Endothelial cell of umbilical vein (primary cell): ENCODE measurements around the gene SKP1. TPM values are rescaled to one million over a fixed set of nuclear protein-coding genes. Genes with fewer than 3 reads are reported as not detected.

Experiments
- BruUV-seq: library from RNA; stranded (reverse); fragments of 400-500 nt; replicated peaks from 2 replicates; lab custom pipeline; 2021; lab: Mats Ljungman, UMichigan
- CTCF ChIA-PET: fragments of 300-600, 350-600 bp; sonication (Branson Sonifier 250); formaldehyde crosslinking; loops from one replicate; lab custom pipeline; 2021; ENCODE audit warnings: antibody characterized with exemption, inconsistent platforms; lab: Charles Lee
- POLR2A ChIA-PET: fragments of 300-600, 350-600 bp; sonication (Branson Sonifier 250); formaldehyde crosslinking; loops from one replicate; lab custom pipeline; 2021; ENCODE audit warnings: antibody characterized with exemption, inconsistent platforms; lab: Charles Lee
- DNase-seq: peaks from one replicate; pipeline ENCODE4 v3.0.0-alpha.2; 2011; ENCODE audit warnings: low read depth, low spot score
- FAIRE-seq: peaks from 2 replicates; lab custom pipeline; 2011; peaks lifted over from hg19 to GRCh38; lab: Jason Lieb, UNC
- H2AFZ ChIP-seq: 2 replicates; pipeline ENCODE4 v1.6.0; 2012; ENCODE audit warnings: low read depth, low read length, control low read depth, inconsistent platforms
- H3K27ac ChIP-seq: 2 replicates; pipeline ENCODE4 v1.5.1; 2011; ENCODE audit warnings: low read depth, mild to moderate bottlenecking, control low read depth, low read length, moderate library complexity; ENCODE audit not compliant: insufficient read depth
- H3K27me3 ChIP-seq, 2 experiments: 2 replicates each; pipeline versions ENCODE4 v1.6.0 to v1.6.1; 2011; ENCODE audit warnings: low read length in 2 of 2, mixed read lengths in 1 of 2; ENCODE audit not compliant: control insufficient read depth in 2 of 2, insufficient read depth in 2 of 2
- H3K36me3 ChIP-seq, 2 experiments: 2 replicates in 1 of 2; 3 replicates in 1 of 2; pipeline ENCODE4 v1.5.1; 2011; ENCODE audit warnings: low read length in 2 of 2, mild to moderate bottlenecking in 1 of 2, moderate library complexity in 1 of 2; ENCODE audit not compliant: control insufficient read depth in 2 of 2, insufficient read depth in 2 of 2; ENCODE audit errors: extremely low read depth in 1 of 2
- H3K4me1 ChIP-seq: 3 replicates; pipeline ENCODE4 v1.5.1; 2011; ENCODE audit warnings: mild to moderate bottlenecking, low read length; ENCODE audit not compliant: control insufficient read depth, insufficient read depth; ENCODE audit errors: extremely low read depth
- H3K4me2 ChIP-seq: 2 replicates; pipeline ENCODE4 v1.6.1; 2011; ENCODE audit warnings: low read length, control low read depth, mixed read lengths; ENCODE audit not compliant: insufficient read depth
- H3K4me3 ChIP-seq, 3 experiments: fragments of 200-600 bp in 1 of 3; sonication (generic), shearing (Covaris generic) in 1 of 3; replicated peaks in 1 of 3; 2 replicates each; pipeline ENCODE4 v1.5.1; 2011 to 2016; ENCODE audit warnings: control low read depth in 3 of 3, low read length in 3 of 3, mild to moderate bottlenecking in 2 of 3, inconsistent platforms in 1 of 3, low read depth in 1 of 3, moderate library complexity in 1 of 3; ENCODE audit not compliant: insufficient read depth in 1 of 3
- H3K79me2 ChIP-seq: 2 replicates; pipeline ENCODE4 v1.6.0; 2012; ENCODE audit warnings: low read length, inconsistent platforms; ENCODE audit not compliant: control insufficient read depth, insufficient read depth
- H3K9ac ChIP-seq: replicated peaks from 2 replicates; pipeline ENCODE3; 2011; ENCODE audit warnings: low read length, control low read depth; ENCODE audit not compliant: insufficient read depth; ENCODE audit errors: extremely low read depth
- H3K9me1 ChIP-seq: replicated peaks from 3 replicates; pipeline ENCODE4 v1.6.0; 2011; ENCODE audit warnings: mild to moderate bottlenecking, low read length; ENCODE audit not compliant: control insufficient read depth, insufficient read depth; ENCODE audit errors: extremely low read depth
- H3K9me3 ChIP-seq: replicated peaks from 2 replicates; pipeline ENCODE4 v1.5.1; 2012; ENCODE audit warnings: low read length, inconsistent platforms; ENCODE audit not compliant: control insufficient read depth, insufficient read depth
- H4K20me1 ChIP-seq: replicated peaks from 2 replicates; pipeline ENCODE3; 2011; ENCODE audit warnings: mild to moderate bottlenecking, low read length; ENCODE audit not compliant: control insufficient read depth, insufficient read depth; ENCODE audit errors: extremely low read depth
- CTCF ChIP-seq, 2 donors: IDR thresholded peaks; 1 replicate in 1 of 2; 2 replicates in 1 of 2; pipeline ENCODE4 v1.5.1; 2011; ENCODE audit warnings: low read length in 2 of 2, mild to moderate bottlenecking in 2 of 2, moderate library complexity in 2 of 2, control low read depth in 1 of 2, inconsistent platforms in 1 of 2, low read depth in 1 of 2; ENCODE audit not compliant: insufficient read depth in 1 of 2; ENCODE audit errors: extremely low read depth in 1 of 2
- FOS ChIP-seq: IDR thresholded peaks from 2 replicates; pipeline ENCODE4 v1.6.1; 2011; ENCODE audit warnings: mild to moderate bottlenecking, low read length, moderate library complexity, borderline replicate concordance; ENCODE audit not compliant: insufficient read depth
- dilution Hi-C: fragments of 300-500 bp; cut with MboI; formaldehyde crosslinking; loops from one replicate; pipeline ENCODE4 v1.15.0; 2019; ENCODE audit warnings: low sequenced_read_pairs; ENCODE audit not compliant: extremely low pct_ligation_motif_present
- intact Hi-C: fragments of 100-400 bp; cut with micrococcal nuclease; formaldehyde crosslinking; loops from one replicate; pipeline ENCODE4 v1.10.0; 2022
- polyA plus RNA-seq, 4 experiments: library from polyadenylated mRNA; depleted of rRNA in 3 of 4; stranded (reverse) in 3 of 4; unstranded in 1 of 4; fragments of >200 nt; gene quantifications; 2 replicates each; pipeline versions ENCODE4 v1.2.1 to v1.2.3, GENCODE V29; 2011 to 2012; ENCODE audit warnings: missing spikeins in 1 of 4
- total RNA-seq: library from RNA; stranded (reverse); gene quantifications from 2 replicates; pipeline ENCODE4 v1.2.3, GENCODE V29; 2021
- TF ChIP-seq, protein P1 (sequence below): IDR thresholded peaks from 2 replicates; pipeline ENCODE4 v1.6.1; 2011; ENCODE audit not compliant: insufficient read depth, insufficient read length

The SKP1 gene
- total and polyA plus RNA-seq, 2 donors (not counting 3 experiments of a cell fraction or from before 2014, with no cell fraction given), result 214 to 320 TPM

- dilution Hi-C loops, result no loop called here
These were observed 27.0 kb downstream of the SKP1 start for GRCh38 chr5:134149571-134150303.

More at GRCh38 chr5:134149571-134150303, 27.0 kb downstream of the SKP1 start:
- Histone ChIP-seq H3K36me3 (peaks cover 22 to 30% of the 10 kb centered on the region in 2 experiments), H3K9me3 (no peaks in the 10 kb centered on the region), H3K4me1 (no peaks in the 10 kb centered on the region), H3K9me1 (no peaks in the 10 kb centered on the region), H3K27ac (no peak overlapping the region), H3K9ac (no peak overlapping the region), H3K4me2 (no peak overlapping the region), H3K79me2 (peaks cover 23% of the 10 kb centered on the region), H3K27me3 (no peaks in the 10 kb centered on the region), H2AFZ (no peak overlapping the region), H4K20me1 (peaks cover 3% of the 10 kb centered on the region), H3K4me3 (no peak overlapping the region)
- no peak for TF ChIP-seq CTCF (IDR thresholded peaks at IDR 0.05; ENCODE audit: extremely low read depth in 1 of 2, insufficient read depth in 1 of 2, low read depth in 1 of 2, low read length in 2 of 2)
- TF ChIP-seq, protein P1, sequence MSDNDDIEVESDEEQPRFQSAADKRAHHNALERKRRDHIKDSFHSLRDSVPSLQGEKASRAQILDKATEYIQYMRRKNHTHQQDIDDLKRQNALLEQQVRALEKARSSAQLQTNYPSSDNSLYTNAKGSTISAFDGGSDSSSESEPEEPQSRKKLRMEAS, result no peak
- no peak for TF ChIP-seq FOS
- ChIA-PET CTCF (interaction anchor here (1.5 to 4.9 kb wide), 3 partner anchors 10 to 140 kb away, joined by 4 to 38 read pairs (median 22); no protein-coding TSS in a partner anchor), POLR2A (interaction anchor here (1.0 kb wide), 1 partner anchor 27 kb away, joined by 3 read pairs; the partner anchor contains the start of gene SKP1)
- intact Hi-C loops, result no loop called here
- no TSS peak for BruUV-seq
- FAIRE-seq (no peak), DNase-seq (no peak)
